ENCODE data around the gene PMEPA1.

DNA sequence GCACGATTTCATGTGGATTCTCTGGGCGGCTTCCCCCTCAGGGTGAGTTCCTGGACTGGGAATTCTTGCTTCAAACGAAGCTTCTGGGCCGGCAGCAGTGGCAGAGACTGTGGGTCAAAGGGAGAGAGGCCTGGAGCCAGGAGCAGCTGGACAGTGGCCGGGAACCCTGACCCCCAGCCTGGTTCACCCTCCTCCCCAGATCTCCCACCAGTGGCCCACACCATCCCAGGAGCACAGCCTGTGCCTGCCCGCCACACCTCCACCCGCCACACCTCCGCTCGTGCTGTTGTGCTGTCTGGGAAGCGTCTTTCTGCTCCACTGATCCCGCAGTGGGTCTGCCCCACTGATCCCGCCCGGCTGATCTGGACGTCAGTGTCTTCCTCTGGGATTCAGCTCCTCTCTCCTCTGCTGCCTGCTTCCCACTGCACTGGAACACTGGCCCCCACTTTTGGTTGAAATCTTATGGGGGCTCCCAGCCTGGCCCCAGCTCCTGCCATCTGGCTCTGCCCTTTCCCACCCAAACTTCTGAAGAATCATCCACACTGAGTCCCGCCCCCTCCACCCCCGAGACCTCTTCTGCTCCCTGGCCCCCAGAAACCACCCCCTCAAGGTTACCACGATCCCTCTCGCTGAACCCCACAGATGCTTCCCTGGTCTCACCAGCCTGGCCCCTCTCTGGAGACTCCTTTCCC, 99.4 kb downstream of the PMEPA1 start:
- TF ChIP-seq POLR2AphosphoS5 (IDR thresholded peaks at IDR 0.05; ENCODE audit: borderline replicate concordance, low read depth, low read length), result no peak
- no peak for TF ChIP-seq EZH2 (IDR thresholded peaks at IDR 0.05)
